Prostate gland (tissue), 2 donors: ENCODE measurements around the gene CENPA. TPM values are rescaled to one million over a fixed set of nuclear protein-coding genes. Genes with fewer than 3 reads are reported as not detected.
A peak's percentile ranks its signal among the peaks of the same experiment; 100 is the strongest.
"Not testable (repeated sequence)": the region's sequence is repeated elsewhere in the genome, so short reads cannot be mapped to it uniquely, and the experiment has no call there.

Experiments used
- DNase-seq: peaks from one replicate; pipeline ENCODE4 v3.0.0-alpha.2; 2019; ENCODE audit warnings: low spot score
- H3K27ac ChIP-seq, 2 donors: fragments of 200-600 bp; sonication (generic); 2 replicates each; pipeline ENCODE4 v1.5.1; 2017 to 2019
- H3K27me3 ChIP-seq: fragments of 200-600 bp; sonication (generic); replicated peaks from 2 replicates; pipeline ENCODE4 v1.5.1; 2019; ENCODE audit not compliant: insufficient read depth
- H3K36me3 ChIP-seq, 2 donors: fragments of 200-600 bp; sonication (generic); 1 replicate in 1 of 2; 2 replicates in 1 of 2; pipeline versions ENCODE4 v1.5.1 to v1.8.1; 2017 to 2019
- H3K4me1 ChIP-seq: fragments of 200-600 bp; sonication (generic); replicated peaks from 2 replicates; pipeline ENCODE4 v1.5.1; 2019
- H3K4me3 ChIP-seq, 2 donors: fragments of 200-600 bp; sonication (generic); 2 replicates each; pipeline ENCODE4 v1.5.1; 2017 to 2019
- H3K9me3 ChIP-seq: fragments of 200-600 bp; sonication (generic); 2 replicates; pipeline ENCODE4 v1.5.1; 2017
- POLR2A ChIP-seq: fragments of 450-650 bp; IDR thresholded peaks from one replicate; pipeline ENCODE4 v1.6.1; 2016; ENCODE audit warnings: antibody characterized with exemption, mild to moderate bottlenecking
- POLR2AphosphoS5 ChIP-seq: sonication (generic); formaldehyde crosslinking; IDR thresholded peaks from one replicate; pipeline ENCODE4 v1.6.1; 2017; ENCODE audit warnings: antibody characterized with exemption
- WGBS: methylation state at CpG from one replicate; pipeline ENCODE4 v1.1.5; 2018; 5-methylcytosine and 5-hydroxymethylcytosine counted together
- intact Hi-C: fragments of 100-400 bp; cut with DNase I; formaldehyde crosslinking; loops from one replicate; pipeline ENCODE4 v1.14.2; 2022
- total RNA-seq, 2 donors: library from RNA; depleted of rRNA; stranded (reverse); fragments of >200 nt; gene quantifications; one replicate each; pipeline ENCODE4 v1.1.0, GENCODE V29; 2016
- TF ChIP-seq, protein P1 (sequence below), 4 experiments: fragments of 200-600 bp in 2 of 4; fragments of 450-650 bp in 2 of 4; sonication (generic) in 2 of 4; IDR thresholded peaks; 1 replicate in 3 of 4; 2 replicates in 1 of 4; pipeline ENCODE4 v1.5.1; 2016 to 2019; ENCODE audit warnings: antibody characterized with exemption in 4 of 4, mild to moderate bottlenecking in 2 of 4, moderate library complexity in 2 of 4

Gene CENPA
- total RNA-seq, 2 donors from 2014 or later, result 0.23 to 0.68 TPM

DNA sequence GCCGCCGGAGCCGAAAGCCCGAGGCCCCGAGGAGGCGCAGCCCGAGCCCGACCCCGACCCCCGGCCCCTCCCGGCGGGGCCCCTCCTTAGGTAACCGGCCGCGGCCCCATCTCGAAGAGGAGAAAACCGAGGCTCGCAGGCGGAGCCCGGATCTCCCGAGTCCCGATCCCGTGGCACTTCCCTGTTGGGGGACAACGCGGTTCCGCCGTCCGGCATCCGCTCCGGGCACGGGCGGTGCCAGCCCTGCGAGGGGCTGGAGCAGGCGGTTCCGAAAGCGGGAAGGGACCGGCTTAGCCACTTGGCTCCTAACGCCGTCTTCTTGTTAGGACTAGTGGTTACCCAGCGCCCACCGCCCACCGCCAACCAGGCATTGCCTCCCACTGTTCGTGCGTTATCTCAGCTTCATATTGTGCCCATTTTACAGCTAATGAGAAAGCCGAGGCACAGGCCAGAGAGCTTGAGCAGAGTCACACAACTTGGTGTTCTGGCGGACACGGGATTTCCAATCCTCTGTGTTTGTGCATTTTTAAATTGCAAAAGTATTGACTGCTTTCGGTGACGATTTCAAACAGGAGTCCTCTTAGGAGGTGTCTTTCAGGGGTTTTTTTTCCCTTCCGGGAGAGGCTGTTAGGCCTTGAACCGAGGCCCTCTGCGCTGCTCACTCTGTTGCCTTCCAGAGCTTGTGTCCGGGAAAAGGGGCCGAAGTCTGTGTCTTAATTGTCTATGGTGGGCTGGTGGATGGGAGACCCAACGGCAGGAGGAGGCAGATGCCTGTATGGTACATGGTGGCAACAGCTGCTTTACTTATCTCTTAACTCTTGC is 562 bp downstream of the CENPA start:
- intact Hi-C loops, result no loop called here
- Histone ChIP-seq H3K27me3 (no peaks in the 10 kb centered on the region), H3K4me1 (peaks cover 4% of the 10 kb centered on the region), H3K27ac (no peak overlapping the region), H3K36me3 (no peaks in the 10 kb centered on the region), H3K9me3 (no peaks in the 10 kb centered on the region), H3K4me3 (peak overlapping the region; percentile 54 to 55)
- TF ChIP-seq POLR2A (no peak), POLR2AphosphoS5 (no peak)
- TF ChIP-seq, protein P1, sequence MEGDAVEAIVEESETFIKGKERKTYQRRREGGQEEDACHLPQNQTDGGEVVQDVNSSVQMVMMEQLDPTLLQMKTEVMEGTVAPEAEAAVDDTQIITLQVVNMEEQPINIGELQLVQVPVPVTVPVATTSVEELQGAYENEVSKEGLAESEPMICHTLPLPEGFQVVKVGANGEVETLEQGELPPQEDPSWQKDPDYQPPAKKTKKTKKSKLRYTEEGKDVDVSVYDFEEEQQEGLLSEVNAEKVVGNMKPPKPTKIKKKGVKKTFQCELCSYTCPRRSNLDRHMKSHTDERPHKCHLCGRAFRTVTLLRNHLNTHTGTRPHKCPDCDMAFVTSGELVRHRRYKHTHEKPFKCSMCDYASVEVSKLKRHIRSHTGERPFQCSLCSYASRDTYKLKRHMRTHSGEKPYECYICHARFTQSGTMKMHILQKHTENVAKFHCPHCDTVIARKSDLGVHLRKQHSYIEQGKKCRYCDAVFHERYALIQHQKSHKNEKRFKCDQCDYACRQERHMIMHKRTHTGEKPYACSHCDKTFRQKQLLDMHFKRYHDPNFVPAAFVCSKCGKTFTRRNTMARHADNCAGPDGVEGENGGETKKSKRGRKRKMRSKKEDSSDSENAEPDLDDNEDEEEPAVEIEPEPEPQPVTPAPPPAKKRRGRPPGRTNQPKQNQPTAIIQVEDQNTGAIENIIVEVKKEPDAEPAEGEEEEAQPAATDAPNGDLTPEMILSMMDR (IDR thresholded peaks at IDR 0.05), result no peak
- no peak for DNase-seq
- 9% methylated on average over 28 of the region's 55 CpGs for WGBS

DNA sequence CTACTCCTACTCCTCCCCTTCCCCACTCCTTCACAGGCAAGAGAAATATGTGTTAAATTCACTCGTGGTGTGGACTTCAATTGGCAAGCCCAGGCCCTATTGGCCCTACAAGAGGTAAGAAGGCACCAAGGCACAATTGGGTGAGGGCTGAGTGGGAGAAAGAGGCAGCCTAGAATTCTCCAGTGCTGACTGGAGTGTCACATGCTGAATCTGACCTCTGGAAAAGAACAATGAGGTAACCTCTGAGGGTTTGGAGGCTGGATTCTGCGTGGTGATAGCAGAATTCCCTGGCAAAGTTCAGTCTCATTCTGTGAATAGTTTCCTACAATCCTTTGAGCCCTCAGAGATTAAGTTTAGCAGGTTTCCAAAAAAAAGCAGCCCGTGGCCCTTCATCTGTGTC is 6.9 kb downstream of the CENPA start:
- Histone ChIP-seq H3K36me3 (no peaks in the 10 kb centered on the region), H3K27ac (no peak overlapping the region), H3K27me3 (no peaks in the 10 kb centered on the region), H3K9me3 (no peaks in the 10 kb centered on the region), H3K4me3 (no peak overlapping the region), H3K4me1 (no peaks in the 10 kb centered on the region)
- no peak for DNase-seq
- TF ChIP-seq, protein P1 (IDR thresholded peaks at IDR 0.05), result no peak
- TF ChIP-seq POLR2AphosphoS5, result no peak
- intact Hi-C loops, result no loop called here
- 90% methylated on average over 3 of the region's 3 CpGs for WGBS

DNA sequence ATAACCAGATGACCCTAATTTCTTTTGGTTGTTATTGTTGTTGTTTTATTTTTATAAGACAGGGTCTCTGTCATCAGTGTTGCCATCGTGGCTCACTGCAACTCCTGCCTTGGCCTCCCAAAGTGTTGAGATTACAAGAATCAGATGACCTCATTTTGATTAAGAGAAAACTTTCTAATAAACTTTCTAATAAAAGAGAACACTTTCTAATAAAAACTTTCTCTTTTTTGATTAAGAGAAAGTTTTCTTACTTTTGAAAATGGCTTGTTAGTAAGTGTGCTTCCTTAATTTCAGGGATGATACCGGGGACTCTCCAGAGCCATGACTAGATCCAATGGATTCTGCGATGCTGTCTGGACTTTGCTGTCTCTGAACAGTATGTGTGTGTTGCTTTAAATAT is 7.7 kb downstream of the CENPA start:
- intact Hi-C loops, result no loop called here
- no peaks in the 10 kb centered on the region for H3K36me3 ChIP-seq
- 86% methylated on average over 3 of the region's 3 CpGs for WGBS
- TF ChIP-seq POLR2AphosphoS5 (no peak), POLR2A (no peak)
- TF ChIP-seq, protein P1 (IDR thresholded peaks at IDR 0.05), result no peak
- DNase-seq, result no peak
- no peak overlapping the region for H3K4me3 ChIP-seq
- no peaks in the 10 kb centered on the region for H3K27me3 ChIP-seq
- no peak overlapping the region for H3K27ac ChIP-seq
- H3K9me3 ChIP-seq, result no peaks in the 10 kb centered on the region
- no peaks in the 10 kb centered on the region for H3K4me1 ChIP-seq

DNA sequence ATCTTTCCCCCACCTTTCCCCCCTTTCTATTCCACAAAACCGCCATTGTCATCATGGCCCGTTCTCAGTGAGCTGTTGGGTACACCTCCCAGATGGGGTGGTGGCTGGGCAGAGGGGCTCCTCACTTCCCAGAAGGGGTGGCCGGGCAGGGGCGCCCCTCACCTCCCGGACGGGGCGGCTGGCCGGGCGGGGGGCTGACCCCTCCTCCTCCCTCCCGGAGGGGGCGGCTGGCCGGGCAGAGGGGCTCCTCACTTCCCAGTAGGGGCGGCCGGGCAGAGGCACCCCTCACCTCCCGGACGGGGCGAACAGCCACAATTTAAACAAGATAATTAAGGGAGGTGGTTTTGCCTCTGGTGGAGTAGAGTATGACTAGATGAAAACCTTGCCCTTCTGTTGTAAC is 9.3 kb downstream of the CENPA start:
- WGBS, result 99% methylated on average over 17 of the region's 17 CpGs
- H3K4me1 ChIP-seq, H3K4me3 ChIP-seq, H3K27ac ChIP-seq, DNase-seq, H3K36me3 ChIP-seq, intact Hi-C loops, H3K27me3 ChIP-seq, H3K9me3 ChIP-seq: not testable (repeated sequence)

DNA sequence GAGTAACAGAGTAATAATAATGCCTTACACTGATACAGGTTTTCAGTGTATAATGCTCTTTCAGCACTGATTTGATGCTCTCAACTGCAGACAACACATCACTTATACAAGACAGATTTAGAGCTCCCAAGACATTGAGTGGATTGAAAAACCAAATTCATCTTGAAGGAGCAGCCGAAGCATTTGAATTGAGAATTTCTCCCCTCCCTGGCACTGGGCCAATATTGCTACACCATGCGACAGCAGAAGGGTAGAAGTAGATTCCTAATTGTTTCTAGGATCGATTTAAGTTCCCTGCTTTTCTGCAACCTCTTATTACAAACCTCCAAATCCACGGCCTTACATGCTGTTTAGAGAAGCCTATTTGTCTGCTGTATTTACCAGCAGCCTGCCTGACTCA is 15.5 kb downstream of the CENPA start:
- Histone ChIP-seq H3K4me1 (no peaks in the 10 kb centered on the region), H3K27me3 (no peaks in the 10 kb centered on the region), H3K9me3 (no peaks in the 10 kb centered on the region), H3K27ac (no peak overlapping the region), H3K36me3 (no peaks in the 10 kb centered on the region), H3K4me3 (no peak overlapping the region)
- TF ChIP-seq, protein P1 (IDR thresholded peaks at IDR 0.05), result no peak
- TF ChIP-seq POLR2AphosphoS5, result no peak
- 91% methylated on average over 4 of the region's 4 CpGs for WGBS
- DNase-seq, result no peak
- intact Hi-C loops, result no loop called here
